GM23338 (cell line): ENCODE data around the gene SLC4A2.

ENCODE experiments used
- CREB1 ChIP-seq: fragments of 250-450 bp; sonication (Bioruptor Pico); IDR thresholded peaks from 2 replicates; pipeline ENCODE4 v1.5.0; 2020; ENCODE audit warnings: low read depth, mild to moderate bottlenecking, moderate library complexity
- CTCF ChIP-seq, 2 experiments: fragments of 200-600 bp in 1 of 2; sonication (generic) in 1 of 2; conservative IDR thresholded peaks; 2 replicates each; pipeline versions ENCODE4 v1.5.1 to v1.6.1; 2016 to 2017; ENCODE audit warnings: antibody characterized with exemption in 2 of 2, low read depth in 2 of 2, mild to moderate bottlenecking in 2 of 2, moderate library complexity in 1 of 2
- JUNB ChIP-seq: IDR thresholded peaks from one replicate; pipeline ENCODE4 v1.6.1; 2016; ENCODE audit warnings: antibody characterized with exemption; ENCODE audit not compliant: unreplicated experiment

DNA sequence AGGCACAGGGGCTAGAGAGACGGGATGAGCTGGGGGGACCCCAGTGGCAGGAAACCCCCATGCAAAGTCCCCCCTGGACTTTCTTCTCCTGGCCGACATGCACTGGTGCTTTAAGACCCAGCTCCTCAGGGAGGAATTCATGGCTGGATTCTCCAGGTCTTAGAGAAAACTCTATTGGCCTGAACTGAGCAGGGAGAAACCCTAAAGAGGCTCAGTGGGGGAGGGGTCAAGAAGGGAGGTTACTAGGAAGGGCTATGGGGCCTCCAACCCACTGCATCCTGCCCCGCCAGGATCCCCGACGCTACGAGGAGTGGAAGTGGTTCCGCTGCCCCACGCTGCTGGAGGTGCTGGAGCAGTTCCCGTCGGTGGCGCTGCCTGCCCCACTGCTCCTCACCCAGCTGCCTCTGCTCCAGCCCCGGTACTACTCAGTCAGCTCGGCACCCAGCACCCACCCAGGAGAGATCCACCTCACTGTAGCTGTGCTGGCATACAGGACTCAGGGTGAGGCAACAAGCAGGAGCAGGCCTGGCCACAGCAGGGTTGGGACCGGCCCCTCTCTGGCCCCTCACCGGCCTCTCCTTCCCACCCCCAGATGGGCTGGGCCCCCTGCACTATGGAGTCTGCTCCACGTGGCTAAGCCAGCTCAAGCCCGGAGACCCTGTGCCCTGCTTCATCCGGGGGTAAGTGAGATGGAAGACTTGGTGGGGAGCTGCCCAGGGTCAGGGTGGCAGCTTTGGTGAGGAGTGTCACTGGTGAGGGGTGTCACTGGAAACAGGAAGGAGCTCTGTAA is 48.9 kb upstream of the SLC4A2 start:
- TF ChIP-seq JUNB (no peak), CTCF (conservative IDR thresholded peaks at IDR 0.05; ENCODE audit: low read depth in 2 of 2) (no peak), CREB1 (no peak)
